GM13976 (cell line): ENCODE measurements around the gene GRM5.

ENCODE experiments used
- DNase-seq: peaks from one replicate; pipeline ENCODE4 v3.0.0; 2012; ENCODE audit warnings: low spot score
- in situ Hi-C: fragments of 300-500 bp; cut with MboI; formaldehyde crosslinking; loops from one replicate; pipeline ENCODE4 v1.12.0; 2022; ENCODE audit warnings: low sequenced_read_pairs, mixed read lengths, inconsistent platforms; ENCODE audit not compliant: unreplicated experiment
- TF ChIP-seq, protein P1 (sequence below): IDR thresholded peaks from 2 replicates; pipeline ENCODE4 v1.5.1; 2012; ENCODE audit warnings: borderline replicate concordance, mild to moderate bottlenecking; ENCODE audit not compliant: insufficient read depth; ENCODE audit errors: extremely low read depth, missing control alignments, control extremely low read depth

Gene GRM5

DNA sequence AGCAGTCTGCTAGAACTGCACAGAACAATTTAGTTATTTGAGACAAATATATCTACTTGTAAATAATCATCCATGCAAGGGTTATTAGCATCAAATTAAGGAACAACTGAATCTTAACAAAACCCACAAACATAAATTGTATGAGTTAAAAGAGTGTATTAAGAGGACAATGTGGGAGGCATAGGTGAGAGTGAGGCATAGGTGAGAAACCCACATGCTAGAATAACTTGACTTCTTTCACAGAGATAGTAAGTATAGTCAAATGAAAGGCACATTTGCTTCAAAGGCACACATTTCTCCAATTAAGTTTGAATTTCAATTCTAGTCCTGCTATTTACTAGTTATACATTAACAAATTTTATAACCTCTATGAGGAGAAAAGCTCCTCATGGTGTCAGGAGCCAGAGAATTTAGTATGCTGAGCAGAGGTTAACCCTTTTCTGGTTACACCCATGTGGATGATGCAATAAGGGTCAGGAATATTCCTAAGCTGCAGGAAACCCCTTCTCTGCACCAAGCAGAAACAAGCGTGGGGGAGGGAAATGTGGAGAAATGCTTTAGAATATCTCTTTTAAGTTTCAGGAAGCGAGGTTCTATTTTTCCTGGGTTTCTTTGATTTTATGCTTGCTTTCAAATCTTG is 264.2 kb downstream of the GRM5 start:
- TF ChIP-seq, protein P1, sequence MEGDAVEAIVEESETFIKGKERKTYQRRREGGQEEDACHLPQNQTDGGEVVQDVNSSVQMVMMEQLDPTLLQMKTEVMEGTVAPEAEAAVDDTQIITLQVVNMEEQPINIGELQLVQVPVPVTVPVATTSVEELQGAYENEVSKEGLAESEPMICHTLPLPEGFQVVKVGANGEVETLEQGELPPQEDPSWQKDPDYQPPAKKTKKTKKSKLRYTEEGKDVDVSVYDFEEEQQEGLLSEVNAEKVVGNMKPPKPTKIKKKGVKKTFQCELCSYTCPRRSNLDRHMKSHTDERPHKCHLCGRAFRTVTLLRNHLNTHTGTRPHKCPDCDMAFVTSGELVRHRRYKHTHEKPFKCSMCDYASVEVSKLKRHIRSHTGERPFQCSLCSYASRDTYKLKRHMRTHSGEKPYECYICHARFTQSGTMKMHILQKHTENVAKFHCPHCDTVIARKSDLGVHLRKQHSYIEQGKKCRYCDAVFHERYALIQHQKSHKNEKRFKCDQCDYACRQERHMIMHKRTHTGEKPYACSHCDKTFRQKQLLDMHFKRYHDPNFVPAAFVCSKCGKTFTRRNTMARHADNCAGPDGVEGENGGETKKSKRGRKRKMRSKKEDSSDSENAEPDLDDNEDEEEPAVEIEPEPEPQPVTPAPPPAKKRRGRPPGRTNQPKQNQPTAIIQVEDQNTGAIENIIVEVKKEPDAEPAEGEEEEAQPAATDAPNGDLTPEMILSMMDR = no peak
- in situ Hi-C loops = no loop called here
- DNase-seq = no peak

DNA sequence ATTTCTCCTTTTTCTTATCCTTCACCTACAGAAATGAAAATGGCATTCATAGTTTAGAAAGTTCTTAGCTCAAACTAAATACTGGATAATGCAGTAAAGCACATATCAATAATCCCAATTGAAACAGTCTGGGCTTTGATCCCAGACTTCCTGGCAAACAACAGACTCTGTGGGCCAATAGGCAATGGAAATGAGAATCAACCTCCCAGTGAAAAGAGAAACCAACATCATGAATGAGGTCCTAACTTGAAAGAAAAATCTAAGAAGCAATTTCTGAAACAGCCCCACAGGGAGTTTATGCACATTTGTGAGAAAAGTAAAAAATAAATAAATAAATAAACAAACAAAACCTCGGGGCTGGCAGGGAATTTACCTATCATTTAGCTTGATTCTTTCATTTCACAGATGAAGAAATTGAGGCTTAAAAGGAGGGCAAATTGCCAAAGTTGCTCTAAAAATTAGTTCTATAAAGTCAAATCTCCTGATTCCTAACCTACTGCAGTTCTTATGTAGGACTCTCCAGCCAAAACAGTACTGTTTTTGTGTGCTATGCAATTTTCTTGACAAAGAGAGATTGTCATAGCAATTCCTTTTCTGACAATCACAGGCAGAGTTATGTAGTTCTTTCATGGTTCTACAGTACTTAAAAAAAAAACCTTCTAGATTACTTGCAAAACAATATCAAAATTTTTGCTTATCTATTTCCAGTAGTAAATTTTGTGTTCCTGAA is 265.8 kb downstream of the GRM5 start:
- TF ChIP-seq, protein P1 = no peak
- DNase-seq = no peak
- in situ Hi-C loops = no loop called here

DNA sequence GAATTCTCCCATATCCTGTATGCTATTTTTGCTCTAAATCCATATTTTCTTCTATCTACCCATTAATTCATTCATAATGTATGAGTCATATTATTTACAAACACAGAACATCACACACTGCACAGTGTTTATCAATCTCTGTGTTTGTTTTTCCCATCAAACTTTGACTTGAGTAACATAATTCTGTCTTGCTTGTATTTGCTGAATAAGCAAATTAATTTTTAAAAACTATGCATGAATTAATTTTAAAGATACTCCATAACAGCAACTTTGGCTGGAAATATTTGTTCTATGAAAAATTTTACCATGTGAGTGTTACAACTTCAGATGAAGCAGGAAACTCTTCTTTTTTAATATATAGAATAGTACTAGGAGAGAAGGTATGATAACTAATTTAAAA is 275.6 kb downstream of the GRM5 start:
- no peak for DNase-seq
- TF ChIP-seq, protein P1 = no peak
- in situ Hi-C loops = no loop called here

DNA sequence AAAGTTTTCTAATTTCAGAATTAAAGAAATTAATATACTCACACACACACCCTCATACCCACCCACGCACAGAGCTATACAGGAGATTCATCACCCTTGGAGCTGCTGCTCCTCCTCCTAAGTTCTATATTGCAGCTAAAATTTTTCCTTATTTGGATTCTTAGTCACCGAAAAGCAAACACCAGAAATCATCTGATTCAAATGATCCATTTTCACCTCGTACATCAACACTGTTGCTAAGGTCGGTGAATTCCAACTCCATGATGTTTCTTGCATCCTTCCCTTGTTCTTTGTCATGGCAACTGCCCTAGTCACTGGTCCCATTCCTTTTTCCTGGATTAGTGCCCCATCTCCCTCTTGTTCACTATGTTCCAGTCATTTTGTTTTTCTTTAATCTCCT is 286.2 kb downstream of the GRM5 start:
- in situ Hi-C loops = no loop called here
- TF ChIP-seq, protein P1 = no peak
- no peak for DNase-seq

DNA sequence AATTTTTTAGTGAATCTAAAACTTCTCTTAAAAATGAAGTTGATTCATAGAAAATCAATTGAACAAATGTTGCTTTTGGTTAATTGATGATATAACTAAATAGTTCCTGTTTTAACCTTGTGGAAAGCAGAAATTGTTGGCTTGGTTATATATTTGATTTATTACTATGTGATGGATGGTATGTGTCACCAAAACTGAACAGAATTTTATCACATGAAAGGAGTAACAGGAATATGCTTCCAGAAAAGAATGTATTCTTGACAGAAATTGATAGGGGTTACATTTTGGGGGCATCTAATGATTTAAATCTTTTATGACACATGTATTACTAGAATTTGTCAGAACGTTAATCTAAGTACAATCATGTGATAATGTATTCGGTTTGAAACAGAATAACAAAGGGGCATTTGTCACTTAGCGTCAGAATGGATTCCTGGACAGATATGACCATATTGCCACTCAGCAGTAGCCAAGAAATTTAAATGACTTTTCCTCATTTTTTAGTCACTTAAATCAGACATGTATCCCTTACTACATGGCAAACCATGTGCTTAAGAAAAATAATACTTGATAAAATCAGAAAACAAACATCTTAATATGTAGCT is 295.2 kb downstream of the GRM5 start:
- DNase-seq = no peak
- TF ChIP-seq, protein P1 = no peak
- in situ Hi-C loops = no loop called here

DNA sequence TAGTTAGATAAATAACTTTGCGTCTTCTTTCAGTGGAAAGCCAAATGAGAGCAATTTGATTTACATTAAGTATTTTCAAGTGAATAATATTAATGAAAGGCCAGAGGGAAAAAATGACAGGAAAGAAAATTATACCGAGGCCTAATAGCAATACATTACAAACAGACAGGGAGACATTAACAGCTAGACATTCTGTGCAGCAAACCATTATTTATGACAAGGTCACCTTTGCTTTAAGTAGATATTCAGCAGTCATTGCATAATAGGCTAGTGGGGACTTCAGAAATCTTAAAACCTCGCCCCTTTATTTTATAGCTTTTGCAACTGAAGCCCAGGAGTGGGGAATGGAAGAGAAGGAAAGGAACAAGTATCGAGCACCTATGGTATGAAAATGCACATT is 321.6 kb downstream of the GRM5 start:
- DNase-seq = no peak
- in situ Hi-C loops = no loop called here
- TF ChIP-seq, protein P1 = no peak
